K562 (cell line): Measurements from ENCODE around the gene ENPP5. TPM values are rescaled to one million over a fixed set of nuclear protein-coding genes. Genes with fewer than 3 reads are reported as not detected.

ENCODE experiments used
- ATAC-seq: fragments of 200-7000 bp; cut with Tn5 transposase; 3 replicates; pipeline ENCODE4 v1.9.1; 2020; ENCODE audit warnings: moderate library complexity
- BruUV-seq: library from RNA; stranded (reverse); fragments of 400-500 nt; replicated peaks from 2 replicates; lab custom pipeline; 2021; lab: Mats Ljungman, UMichigan
- CTCF ChIA-PET: fragments of 300-600 bp; formaldehyde crosslinking; extraction: SDS; loops from one replicate; lab custom pipeline; 2021; ENCODE audit warnings: low intra/inter-chr PET ratio; lab: Yijun Ruan, JAX
- POLR2A ChIA-PET: fragments of 300-600, 350-650 bp; sonication (Branson Sonifier 250); formaldehyde crosslinking; extraction: SDS; loops from one replicate; lab custom pipeline; 2021; ENCODE audit warnings: antibody characterized with exemption, inconsistent platforms; lab: Yijun Ruan, JAX
- DNase-seq, 4 experiments: peaks; one replicate each; pipeline versions ENCODE4 v3.0.0 to v3.0.0-alpha.2; 2011 to 2018; ENCODE audit warnings: low spot score in 3 of 4, mixed read lengths in 3 of 4; ENCODE audit errors: extremely low read depth in 1 of 4
- FAIRE-seq: peaks from 2 replicates; lab custom pipeline; 2011; peaks lifted over from hg19 to GRCh38; lab: Jason Lieb, UNC
- H2AFZ ChIP-seq: 2 replicates; pipeline ENCODE4 v1.6.0; 2011; ENCODE audit warnings: low read depth, low read length, control low read depth, inconsistent platforms
- H3K27ac ChIP-seq: fragments of 200-600 bp; 3 replicates; pipeline ENCODE4 v1.8.0; 2011; ENCODE audit warnings: low read depth, mild to moderate bottlenecking, control low read depth, inconsistent platforms, low read length, moderate library complexity, mixed read lengths; ENCODE audit errors: extremely low read depth
- H3K27me3 ChIP-seq, 2 experiments: fragments of 300-600 bp in 1 of 2; 2 replicates in 1 of 2; 3 replicates in 1 of 2; pipeline versions ENCODE4 v1.6.0 to v1.8.0; 2011; ENCODE audit warnings: inconsistent platforms in 2 of 2, low read length in 2 of 2, mild to moderate bottlenecking in 1 of 2, mixed read lengths in 1 of 2, moderate library complexity in 1 of 2; ENCODE audit not compliant: control insufficient read depth in 2 of 2, insufficient read depth in 2 of 2
- H3K36me3 ChIP-seq: fragments of 300-600 bp; 3 replicates; pipeline ENCODE4 v1.8.0; 2011; ENCODE audit warnings: mild to moderate bottlenecking, low read length, inconsistent platforms; ENCODE audit not compliant: control insufficient read depth, insufficient read depth
- H3K4me1 ChIP-seq, 2 experiments: fragments of 200-600 bp in 1 of 2; replicated peaks in 1 of 2; 2 replicates in 1 of 2; 3 replicates in 1 of 2; pipeline versions ENCODE4 v1.5.1 to v1.8.0; 2011; ENCODE audit warnings: inconsistent platforms in 2 of 2, low read length in 2 of 2, mild to moderate bottlenecking in 1 of 2, mixed read lengths in 1 of 2, moderate library complexity in 1 of 2; ENCODE audit not compliant: control insufficient read depth in 2 of 2, insufficient read depth in 2 of 2
- H3K4me2 ChIP-seq: 2 replicates; pipeline ENCODE4 v1.6.1; 2011; ENCODE audit warnings: low read length, control low read depth, inconsistent platforms, mixed read lengths; ENCODE audit not compliant: insufficient read depth
- H3K4me3 ChIP-seq: fragments of 200-600 bp; sonication (generic), shearing (Covaris generic); 2 replicates; pipeline ENCODE4 v1.5.1; 2016; ENCODE audit warnings: control low read depth, inconsistent platforms
- H3K79me2 ChIP-seq: fragments of 200-600 bp; 3 replicates; pipeline ENCODE4 v1.8.0; 2011; ENCODE audit warnings: low read length, inconsistent platforms; ENCODE audit not compliant: control insufficient read depth, insufficient read depth
- H3K9ac ChIP-seq, 2 experiments: 2 replicates each; pipeline versions ENCODE4 v1.6.0 to v1.6.1; 2011; ENCODE audit warnings: low read depth in 2 of 2, low read length in 2 of 2, control low read depth in 1 of 2, inconsistent platforms in 1 of 2, mild to moderate bottlenecking in 1 of 2, mixed read lengths in 1 of 2; ENCODE audit not compliant: insufficient read depth in 1 of 2
- H3K9me1 ChIP-seq: one replicate; pipeline ENCODE4 v1.6.0; 2011; ENCODE audit warnings: inconsistent platforms, mild to moderate bottlenecking, low read length, moderate library complexity; ENCODE audit not compliant: control insufficient read depth, insufficient read depth
- H3K9me3 ChIP-seq: replicated peaks from 2 replicates; pipeline ENCODE4 v1.5.1; 2011; ENCODE audit warnings: low read depth, low read length, inconsistent platforms; ENCODE audit not compliant: control insufficient read depth, insufficient read depth
- H4K20me1 ChIP-seq: replicated peaks from 2 replicates; pipeline ENCODE4 v1.6.1; 2011; ENCODE audit warnings: low read length, inconsistent platforms, mixed read lengths; ENCODE audit not compliant: control insufficient read depth, insufficient read depth
- CBX5 ChIP-seq: IDR thresholded peaks from 2 replicates; pipeline ENCODE4 v1.6.1; 2014; ENCODE audit warnings: low read depth, borderline replicate concordance
- ETV5 ChIP-seq: sonication (generic); formaldehyde crosslinking; IDR thresholded peaks from 2 replicates; pipeline ENCODE4 v1.4.0; 2020; ENCODE audit warnings: low read depth, mild to moderate bottlenecking, missing genetic modification reagents
- FOS ChIP-seq: IDR thresholded peaks from 3 replicates; pipeline ENCODE4 v1.6.1; 2011; ENCODE audit not compliant: insufficient read length; ENCODE audit errors: extremely low read depth
- MXI1 ChIP-seq: IDR thresholded peaks from 2 replicates; pipeline ENCODE4 v1.6.1; 2011; ENCODE audit warnings: low read depth, mild to moderate bottlenecking, improper control_type of control experiment, low read length
- NCOA1 ChIP-seq: fragments of 450-650 bp; IDR thresholded peaks from 2 replicates; pipeline ENCODE4 v1.6.1; 2016; ENCODE audit warnings: low read depth
- PCBP1 ChIP-seq: fragments of 200-400 bp; formaldehyde crosslinking; IDR thresholded peaks from 2 replicates; pipeline ENCODE4 v1.6.1; 2018; ENCODE audit warnings: mild to moderate bottlenecking, low read depth, low read length; ENCODE audit not compliant: poor library complexity, severe bottlenecking
- PHF8 ChIP-seq: fragments of 200-600 bp; sonication (generic); IDR thresholded peaks from 2 replicates; pipeline ENCODE4 v1.6.1; 2012; ENCODE audit warnings: mixed run types, mild to moderate bottlenecking, inconsistent platforms, low read length, moderate library complexity, borderline replicate concordance
- RBBP5 ChIP-seq: fragments of 200-600 bp; sonication (generic); IDR thresholded peaks from 2 replicates; pipeline ENCODE4 v1.6.1; 2012; ENCODE audit warnings: borderline replicate concordance, mild to moderate bottlenecking, low read length, control low read depth, inconsistent platforms; ENCODE audit not compliant: insufficient read depth, poor library complexity, severe bottlenecking
- SAFB ChIP-seq: fragments of 200-400 bp; formaldehyde crosslinking; IDR thresholded peaks from 2 replicates; pipeline ENCODE4 v1.6.1; 2017; ENCODE audit warnings: low read depth, low read length, borderline replicate concordance
- ZFP30 ChIP-seq: fragments of 250-450 bp; sonication (Bioruptor Pico); IDR thresholded peaks from 2 replicates; pipeline ENCODE4 v1.8.0; 2022; ENCODE audit warnings: moderate library complexity, mild to moderate bottlenecking, inconsistent platforms, borderline replicate concordance
- ZFP36 ChIP-seq: fragments of 150-350 bp; IDR thresholded peaks from 2 replicates; pipeline ENCODE4 v1.6.1; 2018; ENCODE audit warnings: low read length, low read depth; ENCODE audit not compliant: partially characterized antibody
- WGBS: fragments of 100-300 bp; shearing (Covaris generic); methylation state at CpG from one replicate; pipeline ENCODE4 v1.1.6; 2016; ENCODE audit warnings: low coverage, mixed read lengths; ENCODE audit not compliant: insufficient coverage; ENCODE audit errors: missing lambda C conversion rate; 5-methylcytosine and 5-hydroxymethylcytosine counted together
- in situ Hi-C: fragments of 300-500 bp; cut with MboI; formaldehyde crosslinking; loops from 4 replicates; pipeline ENCODE4 v1.15.0; 2018; ENCODE audit warnings: inconsistent platforms, mixed read lengths
- intact Hi-C: fragments of 100-400 bp; cut with micrococcal nuclease; formaldehyde crosslinking; loops from 2 replicates; pipeline ENCODE4 v1.14.2; 2022
- polyA plus RNA-seq, 8 experiments: library from polyadenylated mRNA; depleted of rRNA in 4 of 8; stranded (reverse) in 5 of 8; unstranded in 3 of 8; fragments of >200 nt; fragmentation: Nextera tagmentation in 2 of 8; fragmentation: Illumina TruSeq in 1 of 8; extraction: Ambion mirVana in 2 of 8; extraction: Trizol in 1 of 8; gene quantifications; 2 replicates each; pipeline versions ENCODE4 v1.2.1 to v1.2.3, GENCODE V29; 2011 to 2014; ENCODE audit warnings: inconsistent platforms in 1 of 8, missing spikeins in 1 of 8
- total RNA-seq, 7 experiments: library from RNA; depleted of rRNA in 6 of 7; stranded (reverse); fragments of >200 nt in 6 of 7; fragmentation: Illumina TruSeq in 2 of 7; extraction: Trizol in 2 of 7; gene quantifications; 2 replicates each; pipeline versions ENCODE4 v1.2.1 to v1.2.3, GENCODE V29; 2011 to 2021; ENCODE audit warnings: low replicate concordance in 1 of 7
- TF ChIP-seq, protein P1 (sequence below): sonication (generic); formaldehyde crosslinking; IDR thresholded peaks from 2 replicates; pipeline ENCODE4 v1.8.0; 2022; ENCODE audit warnings: missing genetic modification reagents, mild to moderate bottlenecking, moderate library complexity, borderline replicate concordance

The ENPP5 gene
- total and polyA plus RNA-seq, 9 of the 15 experiments (the other 6 are each of a cell fraction or from before 2014, with no cell fraction given): not detected

DNA sequence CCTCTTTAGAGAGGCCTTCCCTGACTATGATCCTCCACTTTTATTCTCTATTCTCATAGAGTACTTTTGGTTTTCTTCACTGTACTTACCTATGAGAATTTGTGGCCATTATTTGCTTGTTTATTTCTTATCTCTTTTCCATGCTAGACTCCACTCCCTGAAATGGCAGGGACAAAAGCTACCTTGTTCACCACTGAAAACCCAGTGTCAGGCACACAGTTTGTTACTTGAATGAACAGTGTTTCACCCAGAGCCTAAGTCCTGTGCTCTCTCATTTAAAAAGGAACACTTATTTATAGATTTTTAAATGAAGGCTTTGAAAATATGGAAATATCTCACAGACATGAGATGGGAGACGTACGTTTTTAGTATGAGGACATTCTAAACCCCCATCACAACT is 47.7 kb upstream of the ENPP5 start:
- ChIA-PET CTCF (no interaction called here), POLR2A (no interaction called here)
- in situ Hi-C loops: no loop called here
- H3K27me3 ChIP-seq: no peaks in the 10 kb centered on the region
- no peaks in the 10 kb centered on the region for H3K36me3 ChIP-seq
- no peaks in the 10 kb centered on the region for H3K79me2 ChIP-seq
- intact Hi-C loops: no loop called here
- no peaks in the 10 kb centered on the region for H3K9me3 ChIP-seq
- no peaks in the 10 kb centered on the region for H3K4me1 ChIP-seq
- no peak overlapping the region for H3K4me2 ChIP-seq
- H3K4me3 ChIP-seq: no peak overlapping the region
- no peak overlapping the region for H3K27ac ChIP-seq
- FAIRE-seq: no peak
- DNase-seq: no peak
- BruUV-seq: no TSS peak
- H3K9ac ChIP-seq: no peak overlapping the region
- no peaks in the 10 kb centered on the region for H3K9me1 ChIP-seq
- WGBS: 0% methylated on average over 2 of the region's 2 CpGs
- ATAC-seq: no peak
- no peak for TF ChIP-seq MXI1
- no peak for TF ChIP-seq SAFB
- no peak for TF ChIP-seq ETV5
- TF ChIP-seq, protein P1, sequence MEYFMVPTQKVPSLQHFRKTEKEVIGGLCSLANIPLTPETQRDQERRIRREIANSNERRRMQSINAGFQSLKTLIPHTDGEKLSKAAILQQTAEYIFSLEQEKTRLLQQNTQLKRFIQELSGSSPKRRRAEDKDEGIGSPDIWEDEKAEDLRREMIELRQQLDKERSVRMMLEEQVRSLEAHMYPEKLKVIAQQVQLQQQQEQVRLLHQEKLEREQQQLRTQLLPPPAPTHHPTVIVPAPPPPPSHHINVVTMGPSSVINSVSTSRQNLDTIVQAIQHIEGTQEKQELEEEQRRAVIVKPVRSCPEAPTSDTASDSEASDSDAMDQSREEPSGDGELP (CRISPR knock-in tag): no peak
- no peak for TF ChIP-seq RBBP5
- TF ChIP-seq ZFP30: no peak
- no peak for TF ChIP-seq ZFP36
- TF ChIP-seq PCBP1: no peak
- no peak for TF ChIP-seq PHF8
- TF ChIP-seq FOS: no peak
- TF ChIP-seq NCOA1: no peak
- TF ChIP-seq CBX5: no peak
- no peaks in the 10 kb centered on the region for H4K20me1 ChIP-seq
- H2AFZ ChIP-seq: no peak overlapping the region
